Keratinocyte (primary cell): ENCODE results near the gene TBCE. TPM values are rescaled to one million over a fixed set of nuclear protein-coding genes. Genes with fewer than 3 reads are reported as not detected.

Experiments used
- DNase-seq: peaks from one replicate; pipeline ENCODE4 v3.0.0-alpha.2; 2011; ENCODE audit warnings: low read depth, missing footprints, low spot score
- FAIRE-seq: peaks from 2 replicates; lab custom pipeline; 2011; peaks lifted over from hg19 to GRCh38; lab: Jason Lieb, UNC
- H2AFZ ChIP-seq: 2 replicates; pipeline ENCODE4 v1.6.0; 2012; ENCODE audit warnings: low read length, control low read depth, inconsistent platforms; ENCODE audit not compliant: control insufficient read depth
- H3K27ac ChIP-seq: 2 replicates; pipeline ENCODE4 v1.5.1; 2011; ENCODE audit warnings: low read length; ENCODE audit not compliant: control insufficient read depth, insufficient read depth
- H3K27me3 ChIP-seq: 3 replicates; pipeline ENCODE4 v1.6.0; 2011; ENCODE audit warnings: low read length; ENCODE audit not compliant: control insufficient read depth, insufficient read depth; ENCODE audit errors: extremely low read depth
- H3K36me3 ChIP-seq, 2 experiments: 2 replicates in 1 of 2; 3 replicates in 1 of 2; pipeline ENCODE4 v1.5.1; 2011; ENCODE audit warnings: low read length in 2 of 2, mild to moderate bottlenecking in 1 of 2; ENCODE audit not compliant: control insufficient read depth in 2 of 2, insufficient read depth in 2 of 2; ENCODE audit errors: extremely low read depth in 1 of 2
- H3K4me1 ChIP-seq: 3 replicates; pipeline ENCODE4 v1.5.1; 2011; ENCODE audit warnings: low read length; ENCODE audit not compliant: control insufficient read depth, insufficient read depth; ENCODE audit errors: extremely low read depth
- H3K4me2 ChIP-seq: 3 replicates; pipeline ENCODE4 v1.6.0; 2011; ENCODE audit warnings: low read depth, low read length; ENCODE audit not compliant: control insufficient read depth, insufficient read depth; ENCODE audit errors: extremely low read depth
- H3K4me3 ChIP-seq, 3 experiments: fragments of 200-600 bp in 1 of 3; sonication (generic) in 1 of 3; 2 replicates in 2 of 3; 3 replicates in 1 of 3; pipeline ENCODE4 v1.5.1; 2011 to 2016; ENCODE audit warnings: low read length in 3 of 3, mild to moderate bottlenecking in 3 of 3, control low read depth in 2 of 3, inconsistent platforms in 1 of 3, low read depth in 1 of 3, mixed read lengths in 1 of 3, mixed run types in 1 of 3, moderate library complexity in 1 of 3; ENCODE audit not compliant: control insufficient read depth in 2 of 3, insufficient read depth in 2 of 3; ENCODE audit errors: extremely low read depth in 1 of 3
- H3K79me2 ChIP-seq: 2 replicates; pipeline ENCODE4 v1.6.0; 2012; ENCODE audit warnings: low read length; ENCODE audit not compliant: control insufficient read depth, insufficient read depth
- H3K9ac ChIP-seq: 3 replicates; pipeline ENCODE4 v1.6.0; 2011; ENCODE audit warnings: low read length; ENCODE audit not compliant: control insufficient read depth, insufficient read depth; ENCODE audit errors: extremely low read depth
- H3K9me1 ChIP-seq: 3 replicates; pipeline ENCODE4 v1.6.0; 2011; ENCODE audit warnings: low read length; ENCODE audit not compliant: control insufficient read depth, insufficient read depth; ENCODE audit errors: extremely low read depth
- H3K9me3 ChIP-seq: 2 replicates; pipeline ENCODE4 v1.5.1; 2012; ENCODE audit warnings: low read depth, low read length; ENCODE audit not compliant: control insufficient read depth
- H4K20me1 ChIP-seq: 3 replicates; pipeline ENCODE4 v1.6.0; 2011; ENCODE audit warnings: low read length; ENCODE audit not compliant: control insufficient read depth, insufficient read depth; ENCODE audit errors: extremely low read depth
- EZH2 ChIP-seq: IDR thresholded peaks from one replicate; pipeline ENCODE4 v1.6.1; 2012; ENCODE audit warnings: inconsistent platforms, mild to moderate bottlenecking, low read length, moderate library complexity
- dilution Hi-C: fragments of 300-500 bp; cut with MboI; formaldehyde crosslinking; loops from one replicate; pipeline ENCODE4 v1.7.0; 2020; ENCODE audit warnings: low sequenced_read_pairs; ENCODE audit not compliant: extremely low pct_ligation_motif_present
- polyA plus RNA-seq, 5 experiments: library from polyadenylated mRNA; depleted of rRNA in 3 of 5; stranded (reverse) in 3 of 5; stranded (forward) in 1 of 5; unstranded in 1 of 5; fragments of >200 nt; gene quantifications; 1 replicate in 1 of 5; 2 replicates in 3 of 5; 3 replicates in 1 of 5; pipeline versions ENCODE4 v1.2.1 to v1.2.3, GENCODE V29; 2011 to 2012; ENCODE audit warnings: missing spikeins in 2 of 5, low read depth in 1 of 5, low replicate concordance in 1 of 5
- TF ChIP-seq, protein P1 (sequence below), 3 experiments: IDR thresholded peaks in 1 of 3; conservative IDR thresholded peaks in 1 of 3; optimal IDR thresholded peaks in 1 of 3; 2 replicates in 2 of 3; 3 replicates in 1 of 3; pipeline versions ENCODE3 to v1.5.1; 2011; ENCODE audit warnings: low read length in 3 of 3, mild to moderate bottlenecking in 3 of 3, moderate library complexity in 2 of 3, control low read depth in 1 of 3, inconsistent platforms in 1 of 3; ENCODE audit not compliant: insufficient read depth in 2 of 3; ENCODE audit errors: extremely low read depth in 1 of 3

The TBCE gene
- polyA plus RNA-seq, 1 donor (not counting 4 experiments of a cell fraction or from before 2014, with no cell fraction given), result 27.5 TPM

DNA sequence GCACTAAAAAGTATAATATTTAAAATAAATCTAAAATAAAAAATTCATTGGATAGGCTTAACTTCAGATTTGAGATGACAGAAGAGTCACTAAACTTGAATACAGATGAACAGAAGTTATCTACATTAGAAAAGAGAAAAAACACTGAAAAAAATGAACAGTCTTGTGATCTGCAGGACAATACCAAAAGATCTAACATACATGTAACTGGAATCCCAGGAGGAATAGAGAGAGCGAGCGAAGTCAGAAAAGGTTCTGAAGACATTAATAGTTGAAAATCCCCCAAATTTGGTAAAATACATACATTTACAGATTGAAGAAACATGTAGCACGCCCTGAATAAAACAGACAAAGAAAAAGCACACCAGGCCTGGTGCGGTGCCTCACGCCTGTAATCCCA is 115.9 kb downstream of the TBCE start:
- H3K4me3 ChIP-seq, result no peak overlapping the region
- H3K79me2 ChIP-seq, result no peaks in the 10 kb centered on the region
- no peaks in the 10 kb centered on the region for H3K9me3 ChIP-seq
- FAIRE-seq, result no peak
- TF ChIP-seq, protein P1, sequence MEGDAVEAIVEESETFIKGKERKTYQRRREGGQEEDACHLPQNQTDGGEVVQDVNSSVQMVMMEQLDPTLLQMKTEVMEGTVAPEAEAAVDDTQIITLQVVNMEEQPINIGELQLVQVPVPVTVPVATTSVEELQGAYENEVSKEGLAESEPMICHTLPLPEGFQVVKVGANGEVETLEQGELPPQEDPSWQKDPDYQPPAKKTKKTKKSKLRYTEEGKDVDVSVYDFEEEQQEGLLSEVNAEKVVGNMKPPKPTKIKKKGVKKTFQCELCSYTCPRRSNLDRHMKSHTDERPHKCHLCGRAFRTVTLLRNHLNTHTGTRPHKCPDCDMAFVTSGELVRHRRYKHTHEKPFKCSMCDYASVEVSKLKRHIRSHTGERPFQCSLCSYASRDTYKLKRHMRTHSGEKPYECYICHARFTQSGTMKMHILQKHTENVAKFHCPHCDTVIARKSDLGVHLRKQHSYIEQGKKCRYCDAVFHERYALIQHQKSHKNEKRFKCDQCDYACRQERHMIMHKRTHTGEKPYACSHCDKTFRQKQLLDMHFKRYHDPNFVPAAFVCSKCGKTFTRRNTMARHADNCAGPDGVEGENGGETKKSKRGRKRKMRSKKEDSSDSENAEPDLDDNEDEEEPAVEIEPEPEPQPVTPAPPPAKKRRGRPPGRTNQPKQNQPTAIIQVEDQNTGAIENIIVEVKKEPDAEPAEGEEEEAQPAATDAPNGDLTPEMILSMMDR (optimal IDR thresholded peaks at IDR 0.05 in 1 of 3, IDR thresholded peaks at IDR 0.05 in 1 of 3, conservative IDR thresholded peaks at IDR 0.05 in 1 of 3; ENCODE audit: extremely low read depth in 1 of 3, insufficient read depth in 2 of 3, low read length in 3 of 3), result no peak
- no peak for TF ChIP-seq EZH2
- H3K4me1 ChIP-seq, result no peaks in the 10 kb centered on the region
- H3K4me2 ChIP-seq, result no peak overlapping the region
- no peaks in the 10 kb centered on the region for H3K27me3 ChIP-seq
- H3K9me1 ChIP-seq, result no peaks in the 10 kb centered on the region
- H2AFZ ChIP-seq, result no peak overlapping the region
- H3K36me3 ChIP-seq, result peaks cover 9 to 18% of the 10 kb centered on the region in 2 experiments
- H3K27ac ChIP-seq, result no peak overlapping the region
- DNase-seq, result no peak
- H3K9ac ChIP-seq, result no peak overlapping the region
- dilution Hi-C loops, result no loop called here
- H4K20me1 ChIP-seq, result peaks cover 3% of the 10 kb centered on the region

DNA sequence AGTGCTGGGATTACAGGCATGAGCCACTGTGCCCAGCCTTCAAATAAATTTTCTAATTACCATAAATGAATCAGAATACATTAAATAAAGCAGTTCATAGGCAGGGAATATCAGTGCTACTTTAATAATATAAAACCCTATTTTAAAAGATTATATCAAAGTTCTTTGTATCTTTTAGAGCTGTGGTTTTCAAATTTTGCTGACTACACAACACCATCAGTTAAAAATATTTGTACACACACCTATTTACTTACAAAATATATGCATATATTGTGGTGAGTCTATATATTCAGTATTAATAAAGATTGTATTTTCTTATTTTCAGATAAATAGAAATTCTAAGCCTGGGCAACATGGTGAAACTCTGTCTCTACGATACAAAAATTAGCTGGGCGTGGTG is 118.3 kb downstream of the TBCE start:
- TF ChIP-seq, protein P1 (optimal IDR thresholded peaks at IDR 0.05 in 1 of 3, IDR thresholded peaks at IDR 0.05 in 1 of 3, conservative IDR thresholded peaks at IDR 0.05 in 1 of 3; ENCODE audit: extremely low read depth in 1 of 3, insufficient read depth in 2 of 3, low read length in 3 of 3), result no peak
- no peak for TF ChIP-seq EZH2
- Histone ChIP-seq H3K9me1 (no peaks in the 10 kb centered on the region), H3K4me1 (no peaks in the 10 kb centered on the region), H3K36me3 (peaks cover 8 to 10% of the 10 kb centered on the region in 2 experiments), H3K4me3 (no peak overlapping the region), H3K9ac (no peak overlapping the region), H3K27ac (no peak overlapping the region), H2AFZ (no peak overlapping the region), H3K9me3 (no peaks in the 10 kb centered on the region), H4K20me1 (no peaks in the 10 kb centered on the region), H3K79me2 (no peaks in the 10 kb centered on the region), H3K4me2 (no peak overlapping the region), H3K27me3 (no peaks in the 10 kb centered on the region)
- FAIRE-seq, result no peak
- DNase-seq, result no peak
- dilution Hi-C loops, result no loop called here
